Ecto neural progenitor cell (in vitro differentiated cells): ENCODE results near the gene SPEM2.
A peak's percentile ranks its signal among the peaks of the same experiment; 100 is the strongest.

Experiments used
- DNase-seq: peaks from one replicate; pipeline ENCODE4 v3.0.0-alpha.2; 2018; ENCODE audit warnings: low spot score

The SPEM2 gene

GRCh38 chr17:7421186-7421585 lies 4.2 kb upstream of the SPEM2 start:
- DNase-seq = no peak

DNA sequence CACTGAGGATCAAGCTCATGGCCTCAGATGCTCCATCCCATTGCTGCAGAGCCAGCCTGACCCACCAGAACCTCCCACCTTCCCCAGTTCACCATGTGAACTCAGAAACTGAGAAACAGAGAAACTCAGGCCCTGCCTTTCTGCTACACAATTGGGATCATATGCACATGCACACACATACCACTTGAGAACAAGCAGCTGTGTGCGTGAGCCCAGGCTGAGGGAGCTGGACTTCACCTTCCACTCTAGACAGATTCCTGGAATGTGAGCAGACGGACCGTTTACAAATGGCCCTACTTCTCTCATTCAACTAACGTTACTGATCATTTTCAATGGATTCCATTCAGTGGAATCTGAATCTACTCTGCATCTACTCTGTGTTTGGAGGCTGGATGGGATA lies 1.7 kb upstream of the SPEM2 start:
- no peak for DNase-seq

DNA sequence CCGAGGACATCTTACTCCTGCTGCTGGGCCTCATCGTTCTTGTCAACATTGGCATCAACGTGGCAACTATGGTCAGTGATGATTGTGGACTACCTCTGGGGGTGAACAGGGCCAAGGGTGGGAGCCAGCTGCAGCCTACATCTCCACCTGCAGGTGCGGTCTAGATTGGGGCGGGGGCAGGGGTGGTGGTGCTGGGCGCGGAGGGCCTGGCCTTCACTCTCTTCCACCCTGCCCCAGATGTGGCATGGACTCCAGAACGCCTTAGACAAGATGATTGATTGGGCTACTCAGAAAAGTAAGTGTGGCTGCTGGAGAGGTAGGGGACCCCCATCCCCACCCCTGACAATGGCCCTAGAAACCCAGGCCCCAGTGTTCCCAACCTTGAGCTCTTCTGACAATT lies 340 bp downstream of the SPEM2 start:
- no peak for DNase-seq

- no peak for DNase-seq
Measured at GRCh38 chr17:7426203-7426863, 917 bp downstream of the SPEM2 start.

GRCh38 chr17:7426896-7427489 lies 1.6 kb downstream of the SPEM2 start:
- no peak for DNase-seq

- no peak for DNase-seq
Measured at GRCh38 chr17:7427549-7427948, 2.1 kb downstream of the SPEM2 start.

- no peak for DNase-seq
Measured at GRCh38 chr17:7428557-7428956, 3.1 kb downstream of the SPEM2 start, which contains the start of gene SPEM3. Gene SPEM3 (plus strand): TSS chr17:7428857. CDS start chr17:7428903, 46 bp downstream.

GRCh38 chr17:7429722-7430121 lies 4.3 kb downstream of the SPEM2 start:
- DNase-seq = no peak

DNA sequence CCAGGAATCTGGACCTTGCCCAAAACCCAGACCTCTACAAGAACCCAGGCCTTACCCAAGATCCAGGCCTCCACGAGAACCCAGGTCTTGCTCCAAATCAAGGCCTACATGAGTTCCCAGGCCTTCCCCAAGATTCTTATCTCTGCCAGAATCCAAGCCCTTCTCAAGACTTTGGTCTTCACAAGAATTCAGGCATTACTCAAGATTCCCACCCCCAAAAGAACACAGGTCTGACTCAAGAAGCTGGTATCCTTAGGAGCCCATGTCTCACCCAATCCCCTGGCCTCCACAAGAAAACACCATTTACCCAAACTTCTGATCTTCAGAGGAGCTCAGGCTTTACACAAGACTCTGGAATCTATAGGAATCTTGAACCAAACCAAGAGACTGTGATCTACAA lies 5.8 kb downstream of the SPEM2 start:
- DNase-seq = no peak

DNA sequence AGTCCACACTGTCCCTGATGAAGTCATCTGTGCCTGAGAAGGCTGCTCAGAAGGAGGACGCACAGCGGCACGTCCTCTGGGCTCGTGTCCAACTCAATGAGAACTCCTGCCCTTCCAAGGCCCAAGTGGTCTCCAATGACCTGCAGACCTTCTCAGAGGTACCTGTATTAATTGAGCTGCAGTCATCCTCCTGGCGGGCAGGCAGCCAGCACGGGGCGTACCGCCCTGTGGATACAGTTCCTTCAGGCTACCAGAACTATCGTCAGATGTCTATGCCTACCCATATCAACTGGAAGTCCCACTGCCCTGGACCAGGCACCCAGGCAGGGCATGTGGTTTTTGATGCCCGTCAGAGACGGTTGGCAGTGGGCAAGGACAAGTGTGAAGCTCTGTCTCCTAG lies 6.9 kb downstream of the SPEM2 start:
- DNase-seq = no peak

DNA sequence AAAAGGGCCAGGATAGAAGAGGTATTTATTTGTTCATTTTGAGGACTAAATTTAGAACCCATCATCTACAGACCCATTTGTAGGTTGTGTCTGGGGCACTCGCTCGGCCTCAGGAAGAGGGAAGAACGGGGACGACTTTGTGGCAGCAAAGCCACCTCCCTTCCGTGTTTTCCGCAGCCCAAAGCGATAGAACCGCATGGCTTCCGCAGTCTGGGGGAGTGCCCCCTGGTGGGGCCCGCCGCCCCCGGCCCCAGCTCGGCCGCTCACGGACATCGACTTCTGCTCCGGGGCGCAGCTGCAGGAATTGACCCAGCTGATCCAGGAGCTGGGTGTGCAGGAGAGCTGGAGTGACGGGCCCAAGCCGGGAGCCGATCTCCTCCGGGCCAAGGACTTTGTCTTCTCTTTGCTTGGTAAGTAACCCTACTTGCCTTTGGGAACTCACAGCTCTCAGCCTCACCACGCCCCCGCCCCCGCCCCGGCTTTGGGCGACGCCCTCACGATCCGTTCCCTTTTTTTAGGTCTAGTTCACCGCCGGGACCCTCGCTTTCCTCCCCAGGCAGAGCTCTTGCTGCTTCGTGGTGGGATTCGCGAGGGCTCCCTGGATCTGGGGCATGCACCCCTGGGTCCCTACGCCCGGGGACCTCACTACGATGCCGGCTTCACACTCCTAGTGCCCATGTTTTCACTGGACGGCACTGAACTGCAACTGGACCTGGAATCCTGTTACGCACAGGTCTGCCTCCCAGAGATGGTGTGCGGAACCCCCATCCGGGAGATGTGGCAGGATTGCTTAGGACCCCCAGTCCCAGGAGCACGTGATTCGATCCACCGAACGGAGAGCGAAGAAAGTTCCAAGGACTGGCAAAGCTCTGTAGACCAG lies 10.5 kb downstream of the SPEM2 start:
- DNase-seq = peak; percentile 81

DNA sequence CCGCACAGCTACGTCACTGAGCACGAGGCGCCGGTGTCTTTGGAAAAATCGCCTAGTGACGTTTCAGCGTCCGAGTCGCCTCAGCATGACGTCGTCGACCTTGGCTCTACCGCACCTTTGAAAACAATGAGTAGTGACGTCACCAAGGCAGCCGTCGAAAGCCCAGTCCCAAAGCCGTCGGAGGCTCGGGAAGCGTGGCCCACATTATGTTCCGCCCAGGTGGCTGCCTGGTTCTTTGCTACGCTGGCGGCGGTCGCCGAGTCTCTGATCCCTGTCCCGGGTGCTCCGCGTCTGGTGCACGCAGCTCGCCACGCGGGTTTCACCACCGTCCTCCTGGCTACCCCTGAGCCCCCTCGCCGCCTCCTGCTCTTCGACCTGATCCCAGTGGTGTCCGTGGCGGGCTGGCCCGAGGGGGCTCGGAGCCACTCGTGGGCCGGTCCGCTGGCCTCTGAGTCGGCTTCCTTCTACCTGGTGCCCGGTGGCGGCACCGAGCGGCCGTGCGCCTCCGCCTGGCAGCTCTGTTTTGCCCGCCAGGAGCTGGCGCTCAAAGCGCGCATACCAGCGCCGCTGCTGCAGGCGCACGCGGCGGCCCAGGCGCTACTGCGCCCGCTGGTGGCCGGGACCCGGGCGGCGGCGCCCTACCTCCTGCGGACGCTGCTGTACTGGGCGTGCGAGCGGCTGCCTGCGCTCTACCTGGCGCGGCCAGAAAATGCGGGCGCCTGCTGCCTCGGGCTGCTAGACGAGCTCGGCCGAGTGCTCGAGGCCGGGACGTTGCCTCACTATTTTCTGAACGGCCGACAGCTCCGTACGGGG lies 11.3 kb downstream of the SPEM2 start:
- peak; percentile 94 for DNase-seq

- no peak for DNase-seq
Measured at GRCh38 chr17:7437369-7437863, 12.0 kb downstream of the SPEM2 start.

GRCh38 chr17:7437950-7438614 lies 12.7 kb downstream of the SPEM2 start:
- DNase-seq = peak; percentile 87

DNA sequence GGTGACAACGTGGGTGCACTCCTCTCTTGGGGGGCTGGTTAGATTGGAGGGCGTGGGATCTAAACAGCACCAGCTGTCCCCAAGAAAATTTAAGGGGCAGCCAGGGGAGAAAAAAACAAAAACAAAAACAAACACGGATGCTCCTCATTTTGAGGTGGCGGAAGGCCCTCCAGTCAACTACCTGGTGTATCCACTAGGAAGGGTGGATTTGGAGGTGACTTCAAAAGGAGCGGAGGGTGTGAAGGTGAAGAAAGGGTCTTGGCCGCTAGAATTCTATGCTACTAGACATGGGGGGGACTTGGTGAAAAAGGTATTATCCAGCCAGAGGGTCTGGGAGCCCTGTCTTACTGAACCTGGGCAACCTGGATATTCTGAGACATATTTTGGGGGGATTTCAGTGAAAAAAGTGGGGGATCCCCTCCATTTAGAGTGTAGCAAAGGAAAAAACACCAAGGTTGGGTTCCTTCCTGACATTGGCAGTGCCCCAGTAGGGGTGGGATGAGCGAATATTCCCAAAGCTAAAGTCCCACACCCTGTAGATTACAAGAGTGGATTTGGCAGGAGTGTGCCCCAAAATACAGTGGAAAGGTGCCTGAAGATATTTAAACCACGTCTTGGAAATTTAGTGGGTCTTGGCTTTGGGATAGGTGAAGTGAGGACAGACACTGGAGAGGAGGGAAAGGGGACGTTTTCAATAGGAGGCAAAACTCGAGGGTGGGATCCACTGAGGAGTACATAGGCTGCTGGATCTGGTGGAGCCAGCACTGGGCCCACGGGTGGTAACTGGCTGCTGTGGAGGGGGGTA lies 13.4 kb downstream of the SPEM2 start:
- DNase-seq = no peak

- no peak for DNase-seq
Measured at GRCh38 chr17:7439462-7440112, 14.2 kb downstream of the SPEM2 start, which contains the start of gene FGF11. Gene FGF11 (plus strand): TSS chr17:7439512. CDS start chr17:7439621, 109 bp downstream.

DNA sequence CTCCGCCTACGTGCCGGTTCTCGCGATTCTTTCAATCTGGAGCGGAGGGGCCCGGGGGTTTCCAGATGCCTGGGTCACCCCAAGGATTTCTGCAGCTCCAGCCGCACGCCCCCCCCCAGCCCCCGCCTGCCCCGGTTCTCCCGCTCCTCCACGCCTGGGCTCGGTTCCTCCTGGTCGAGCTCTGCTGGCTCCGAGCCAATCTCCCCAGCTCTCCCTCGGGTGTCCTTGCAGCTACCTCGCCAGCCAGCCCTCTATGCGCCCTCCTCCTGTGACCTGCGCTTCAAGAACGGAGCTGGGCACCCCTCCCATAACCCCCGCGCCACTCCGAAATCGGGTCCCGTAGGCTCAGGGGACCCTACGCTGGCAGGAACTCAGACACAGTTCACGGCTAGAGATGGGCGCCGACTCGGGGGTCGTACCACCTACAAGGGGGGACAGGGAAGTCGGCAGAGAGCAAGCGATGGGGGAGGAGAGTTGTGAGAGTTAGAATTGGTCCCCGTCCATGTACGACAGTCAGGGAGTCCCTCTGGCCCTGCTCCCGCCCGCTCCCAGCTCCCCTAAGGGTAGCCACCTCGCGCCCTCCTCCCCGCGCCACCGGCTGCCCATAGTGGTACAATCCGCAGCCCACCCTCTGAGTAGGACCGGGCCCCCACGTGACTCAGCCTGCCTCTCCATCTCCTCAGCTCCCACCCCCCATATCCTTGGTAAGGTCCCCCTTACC lies 14.9 kb downstream of the SPEM2 start:
- DNase-seq = peak; percentile 90

DNA sequence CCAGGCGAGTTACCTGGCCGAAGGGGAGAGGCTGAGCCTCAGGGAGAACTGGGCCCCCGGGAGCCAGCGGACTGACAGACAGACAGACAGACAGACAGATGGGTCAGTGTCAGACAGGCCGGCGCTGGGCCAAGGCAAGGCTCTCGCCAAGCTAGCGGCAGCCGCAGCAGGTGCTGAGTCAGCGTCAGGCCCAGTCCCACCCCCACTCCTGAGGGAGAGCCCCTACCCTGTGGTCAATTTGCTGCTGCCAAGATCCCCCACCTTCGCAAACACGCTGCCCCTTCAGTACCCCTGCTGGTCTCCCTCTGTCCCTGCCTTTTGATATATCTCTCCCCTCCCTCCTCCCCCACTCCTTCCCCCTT lies 15.4 kb downstream of the SPEM2 start:
- no peak for DNase-seq

GRCh38 chr17:7441266-7441665 lies 15.8 kb downstream of the SPEM2 start:
- no peak for DNase-seq
